ENCODE measurements around the gene LHPP.

Gene LHPP

GRCh38 chr10:124504711-124505110, 43.1 kb downstream of the LHPP start:
- peaks cover 0 to 5% (median 3%) of the 10 kb centered on the region in 5 donors for H3K36me3 ChIP-seq (ENCODE audit: control insufficient read depth in 5 of 5, insufficient read depth in 5 of 5, low read length in 5 of 5)
- no peaks in the 10 kb centered on the region for H3K27me3 ChIP-seq (ENCODE audit: control insufficient read depth in 5 of 5, insufficient read depth in 4 of 5, low read length in 5 of 5)
- H3K9me3 ChIP-seq (ENCODE audit: control insufficient read depth in 5 of 5, low read length in 5 of 5), result peaks cover 0 to 6% (median 4%) of the 10 kb centered on the region in 5 donors
- no peaks in the 10 kb centered on the region for H3K4me1 ChIP-seq (ENCODE audit: control insufficient read depth in 5 of 5, insufficient read depth in 5 of 5, low read length in 5 of 5)
- no peak overlapping the region for H3K27ac ChIP-seq (ENCODE audit: low read depth, low read length)
- H3K9ac ChIP-seq (ENCODE audit: low read length in 5 of 5), result no peak overlapping the region
- no peak overlapping the region for H3K4me3 ChIP-seq (ENCODE audit: low read depth in 1 of 5, low read length in 5 of 5)

- Histone ChIP-seq H3K27me3 (ENCODE audit: control insufficient read depth in 5 of 5, insufficient read depth in 4 of 5, low read length in 5 of 5) (no peaks in the 10 kb centered on the region), H3K9me3 (ENCODE audit: control insufficient read depth in 5 of 5, low read length in 5 of 5) (peaks cover 0 to 6% (median 4%) of the 10 kb centered on the region in 5 donors), H3K4me3 (ENCODE audit: low read depth in 1 of 5, low read length in 5 of 5) (no peak overlapping the region), H3K36me3 (ENCODE audit: control insufficient read depth in 5 of 5, insufficient read depth in 5 of 5, low read length in 5 of 5) (peaks cover 0 to 5% (median 3%) of the 10 kb centered on the region in 5 donors), H3K27ac (ENCODE audit: low read depth, low read length) (no peak overlapping the region), H3K9ac (ENCODE audit: low read length in 5 of 5) (no peak overlapping the region), H3K4me1 (ENCODE audit: control insufficient read depth in 5 of 5, insufficient read depth in 5 of 5, low read length in 5 of 5) (peaks cover 0 to 4% (median 2%) of the 10 kb centered on the region in 5 donors)
Measured at GRCh38 chr10:124505279-124505678, 43.7 kb downstream of the LHPP start.

DNA sequence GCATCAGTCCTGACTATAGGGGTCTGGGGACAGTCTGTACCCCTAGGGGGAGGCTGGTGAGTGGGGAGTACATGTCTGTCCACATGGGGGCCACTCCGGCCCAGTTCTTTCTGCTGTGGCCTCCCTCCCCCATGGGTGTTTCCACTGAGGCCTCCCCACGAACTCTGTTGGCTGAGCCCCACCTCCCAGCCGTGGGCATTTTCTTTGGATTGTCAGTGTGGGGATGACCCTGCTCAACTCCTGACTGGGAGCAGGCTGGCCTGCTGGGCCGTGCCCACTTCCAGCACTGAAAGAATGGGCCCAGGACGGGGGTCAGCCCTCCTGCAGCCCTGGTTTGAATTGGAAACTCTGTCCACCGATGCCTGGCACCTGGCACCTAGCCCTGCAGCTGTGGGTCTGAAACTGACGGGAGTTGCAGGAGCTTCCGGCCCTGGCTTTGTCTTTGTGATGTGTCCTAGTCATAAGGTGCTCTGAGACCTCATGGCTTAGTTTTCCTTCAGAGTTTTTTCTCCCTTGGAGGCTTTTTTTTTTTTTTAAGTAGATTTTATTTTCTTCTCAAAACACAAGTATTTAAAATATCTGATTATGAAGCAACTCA, 46.5 kb downstream of the LHPP start:
- no peak overlapping the region for H3K27ac ChIP-seq (ENCODE audit: low read depth, low read length)
- H3K9ac ChIP-seq (ENCODE audit: low read length in 5 of 5), result peak overlapping the region in 1 of 5 donors; percentile 20
- H3K4me1 ChIP-seq (ENCODE audit: control insufficient read depth in 5 of 5, insufficient read depth in 5 of 5, low read length in 5 of 5), result peaks cover 0 to 5% (median 4%) of the 10 kb centered on the region in 5 donors
- H3K36me3 ChIP-seq (ENCODE audit: control insufficient read depth in 5 of 5, insufficient read depth in 5 of 5, low read length in 5 of 5), result peaks cover 0 to 3% (median 0%) of the 10 kb centered on the region in 5 donors
- H3K4me3 ChIP-seq (ENCODE audit: low read depth in 1 of 5, low read length in 5 of 5), result no peak overlapping the region
- H3K27me3 ChIP-seq (ENCODE audit: control insufficient read depth in 5 of 5, insufficient read depth in 4 of 5, low read length in 5 of 5), result no peaks in the 10 kb centered on the region
- no peaks in the 10 kb centered on the region for H3K9me3 ChIP-seq (ENCODE audit: control insufficient read depth in 5 of 5, low read length in 5 of 5)

DNA sequence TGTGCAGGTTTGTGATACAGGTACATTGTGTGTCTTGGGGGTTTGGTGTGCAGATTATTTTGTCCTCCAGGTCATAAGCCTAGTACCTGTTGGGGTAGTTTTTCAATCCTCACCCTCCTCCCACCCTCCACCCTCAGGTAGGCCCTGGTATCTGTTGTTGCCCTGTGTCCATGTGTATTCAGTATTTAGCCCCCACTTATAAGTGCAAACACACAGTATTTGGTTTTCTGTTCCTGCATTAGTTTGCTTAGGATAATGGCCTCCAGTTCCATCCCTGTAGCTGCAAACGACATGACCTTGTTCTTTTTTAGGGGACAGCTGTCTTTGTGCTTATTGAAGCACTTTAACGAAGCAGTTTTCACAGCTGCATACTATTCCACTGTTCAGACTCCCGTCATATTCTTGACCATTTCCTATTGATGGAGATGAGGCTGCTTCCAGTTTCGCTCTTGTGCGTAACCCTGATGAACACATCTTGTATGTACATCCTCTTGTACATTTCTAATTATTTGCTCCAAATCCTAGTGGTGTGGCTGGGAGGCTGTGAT, 47.4 kb downstream of the LHPP start:
- H3K4me3 ChIP-seq (ENCODE audit: low read depth in 1 of 5, low read length in 5 of 5), result no peak overlapping the region
- no peak overlapping the region for H3K9ac ChIP-seq (ENCODE audit: low read length in 5 of 5)
- no peaks in the 10 kb centered on the region for H3K9me3 ChIP-seq (ENCODE audit: control insufficient read depth in 5 of 5, low read length in 5 of 5)
- peaks cover 0 to 3% (median 0%) of the 10 kb centered on the region in 5 donors for H3K36me3 ChIP-seq (ENCODE audit: control insufficient read depth in 5 of 5, insufficient read depth in 5 of 5, low read length in 5 of 5)
- no peak overlapping the region for H3K27ac ChIP-seq (ENCODE audit: low read depth, low read length)
- H3K27me3 ChIP-seq (ENCODE audit: control insufficient read depth in 5 of 5, insufficient read depth in 4 of 5, low read length in 5 of 5), result no peaks in the 10 kb centered on the region
- H3K4me1 ChIP-seq (ENCODE audit: control insufficient read depth in 5 of 5, insufficient read depth in 5 of 5, low read length in 5 of 5), result peaks cover 0 to 5% (median 4%) of the 10 kb centered on the region in 5 donors

DNA sequence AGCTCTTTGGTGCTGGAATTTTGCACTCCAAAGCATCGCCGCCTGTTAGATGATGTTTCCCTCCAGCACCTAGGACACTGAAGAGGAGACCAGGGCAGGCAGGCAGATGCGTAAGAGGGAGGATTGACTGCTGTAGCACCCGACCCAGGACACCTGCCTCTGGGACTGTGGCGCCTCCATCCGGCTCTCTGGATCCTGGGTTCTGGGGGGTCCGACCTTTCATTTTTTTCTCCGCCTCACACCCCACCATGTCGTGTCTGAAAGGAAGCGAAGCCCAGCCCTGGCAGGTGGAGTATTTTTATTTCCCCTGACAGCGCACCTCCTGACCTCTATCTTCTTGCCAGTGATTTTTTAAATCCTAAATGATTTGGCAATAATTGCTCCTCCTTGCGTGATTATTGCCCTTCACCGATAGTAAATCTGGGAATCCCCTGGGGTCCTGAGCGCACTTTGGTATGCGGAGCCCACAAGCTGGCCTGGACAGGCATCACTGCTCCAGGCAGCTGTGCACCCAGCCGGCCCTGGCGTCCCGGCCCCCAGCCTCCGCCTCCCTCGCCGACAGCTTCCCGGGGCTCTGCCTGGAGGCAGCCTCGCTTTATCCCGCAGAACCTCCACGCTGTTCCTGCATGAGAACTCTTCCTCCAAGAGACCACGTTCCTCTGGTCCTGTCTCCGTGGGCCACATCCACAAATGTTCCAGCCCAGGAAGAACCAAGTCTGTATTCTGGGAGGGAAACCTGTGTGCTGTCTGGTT, 48.4 kb downstream of the LHPP start:
- Histone ChIP-seq H3K9me3 (ENCODE audit: control insufficient read depth in 5 of 5, low read length in 5 of 5) (no peaks in the 10 kb centered on the region), H3K4me3 (ENCODE audit: low read depth in 1 of 5, low read length in 5 of 5) (no peak overlapping the region), H3K27me3 (ENCODE audit: control insufficient read depth in 5 of 5, insufficient read depth in 4 of 5, low read length in 5 of 5) (no peaks in the 10 kb centered on the region), H3K9ac (ENCODE audit: low read length in 5 of 5) (no peak overlapping the region), H3K4me1 (ENCODE audit: control insufficient read depth in 5 of 5, insufficient read depth in 5 of 5, low read length in 5 of 5) (peaks cover 0 to 5% (median 4%) of the 10 kb centered on the region in 5 donors), H3K36me3 (ENCODE audit: control insufficient read depth in 5 of 5, insufficient read depth in 5 of 5, low read length in 5 of 5) (no peaks in the 10 kb centered on the region), H3K27ac (ENCODE audit: low read depth, low read length) (no peak overlapping the region)

DNA sequence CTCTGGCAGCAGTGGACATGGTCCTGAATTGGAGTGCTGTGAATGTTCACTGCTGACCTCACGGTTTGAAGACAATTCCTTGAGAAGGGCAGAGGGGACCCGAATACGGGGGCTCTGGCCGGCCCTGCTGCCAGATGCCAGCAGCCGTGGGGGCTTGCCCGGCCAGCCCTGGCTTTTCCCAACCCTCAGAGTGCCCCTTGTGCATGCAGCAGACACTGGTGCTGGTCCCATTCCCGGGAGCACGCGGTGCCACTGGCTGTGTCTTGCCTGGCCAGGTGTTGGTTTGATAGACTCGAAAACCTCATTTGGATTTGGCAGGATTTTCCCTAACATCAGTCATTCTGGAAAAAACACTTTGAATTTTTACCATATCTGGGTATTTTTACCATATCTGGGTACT, 49.1 kb downstream of the LHPP start:
- Histone ChIP-seq H3K27me3 (ENCODE audit: control insufficient read depth in 5 of 5, insufficient read depth in 4 of 5, low read length in 5 of 5) (no peaks in the 10 kb centered on the region), H3K4me1 (ENCODE audit: control insufficient read depth in 5 of 5, insufficient read depth in 5 of 5, low read length in 5 of 5) (peaks cover 0 to 5% (median 4%) of the 10 kb centered on the region in 5 donors), H3K36me3 (ENCODE audit: control insufficient read depth in 5 of 5, insufficient read depth in 5 of 5, low read length in 5 of 5) (no peaks in the 10 kb centered on the region), H3K27ac (ENCODE audit: low read depth, low read length) (no peak overlapping the region), H3K4me3 (ENCODE audit: low read depth in 1 of 5, low read length in 5 of 5) (no peak overlapping the region), H3K9ac (ENCODE audit: low read length in 5 of 5) (no peak overlapping the region), H3K9me3 (ENCODE audit: control insufficient read depth in 5 of 5, low read length in 5 of 5) (no peaks in the 10 kb centered on the region)

- Histone ChIP-seq H3K36me3 (ENCODE audit: control insufficient read depth in 5 of 5, insufficient read depth in 5 of 5, low read length in 5 of 5) (no peaks in the 10 kb centered on the region), H3K9ac (ENCODE audit: low read length in 5 of 5) (no peak overlapping the region), H3K27me3 (ENCODE audit: control insufficient read depth in 5 of 5, insufficient read depth in 4 of 5, low read length in 5 of 5) (no peaks in the 10 kb centered on the region), H3K9me3 (ENCODE audit: control insufficient read depth in 5 of 5, low read length in 5 of 5) (no peaks in the 10 kb centered on the region), H3K4me3 (ENCODE audit: low read depth in 1 of 5, low read length in 5 of 5) (no peak overlapping the region), H3K4me1 (ENCODE audit: control insufficient read depth in 5 of 5, insufficient read depth in 5 of 5, low read length in 5 of 5) (peaks cover 0 to 5% (median 4%) of the 10 kb centered on the region in 5 donors), H3K27ac (ENCODE audit: low read depth, low read length) (no peak overlapping the region)
Measured at GRCh38 chr10:124511205-124512039, 49.8 kb downstream of the LHPP start.

GRCh38 chr10:124512040-124512428, 50.4 kb downstream of the LHPP start:
- Histone ChIP-seq H3K36me3 (ENCODE audit: control insufficient read depth in 5 of 5, insufficient read depth in 5 of 5, low read length in 5 of 5) (no peaks in the 10 kb centered on the region), H3K27ac (ENCODE audit: low read depth, low read length) (no peak overlapping the region), H3K4me1 (ENCODE audit: control insufficient read depth in 5 of 5, insufficient read depth in 5 of 5, low read length in 5 of 5) (peaks cover 0 to 5% (median 4%) of the 10 kb centered on the region in 5 donors), H3K9me3 (ENCODE audit: control insufficient read depth in 5 of 5, low read length in 5 of 5) (no peaks in the 10 kb centered on the region), H3K4me3 (ENCODE audit: low read depth in 1 of 5, low read length in 5 of 5) (no peak overlapping the region), H3K9ac (ENCODE audit: low read length in 5 of 5) (no peak overlapping the region), H3K27me3 (ENCODE audit: control insufficient read depth in 5 of 5, insufficient read depth in 4 of 5, low read length in 5 of 5) (no peaks in the 10 kb centered on the region)

GRCh38 chr10:124512600-124512999, 51.0 kb downstream of the LHPP start:
- H3K27ac ChIP-seq (ENCODE audit: low read depth, low read length), result no peak overlapping the region
- no peaks in the 10 kb centered on the region for H3K27me3 ChIP-seq (ENCODE audit: control insufficient read depth in 5 of 5, insufficient read depth in 4 of 5, low read length in 5 of 5)
- peaks cover 0 to under 1% (median 0%) of the 10 kb centered on the region in 5 donors for H3K36me3 ChIP-seq (ENCODE audit: control insufficient read depth in 5 of 5, insufficient read depth in 5 of 5, low read length in 5 of 5)
- peaks cover 0 to 5% (median 4%) of the 10 kb centered on the region in 5 donors for H3K4me1 ChIP-seq (ENCODE audit: control insufficient read depth in 5 of 5, insufficient read depth in 5 of 5, low read length in 5 of 5)
- H3K9me3 ChIP-seq (ENCODE audit: control insufficient read depth in 5 of 5, low read length in 5 of 5), result no peaks in the 10 kb centered on the region
- H3K4me3 ChIP-seq (ENCODE audit: low read depth in 1 of 5, low read length in 5 of 5), result no peak overlapping the region
- no peak overlapping the region for H3K9ac ChIP-seq (ENCODE audit: low read length in 5 of 5)

All from subcutaneous abdominal adipose tissue (tissue), 5 donors.